H1 (cell line): ENCODE data around the gene SHC3.

Experiments
- ASH2L ChIP-seq: fragments of 200-600, 300-600 bp; sonication (generic); IDR thresholded peaks from one replicate; pipeline ENCODE4 v1.7.1; 2017; ENCODE audit warnings: low read length
- CHD1 ChIP-seq: IDR thresholded peaks from 2 replicates; pipeline ENCODE4 v1.6.1; 2012; ENCODE audit warnings: low read depth, low read length, improper control_type of control experiment
- EGR1 ChIP-seq: IDR thresholded peaks from 2 replicates; pipeline ENCODE4 v1.6.1; 2011; ENCODE audit warnings: low read depth, low read length, borderline replicate concordance
- JUN ChIP-seq: IDR thresholded peaks from 2 replicates; pipeline ENCODE4 v1.6.1; 2011; ENCODE audit warnings: low read depth, mild to moderate bottlenecking, improper control_type of control experiment, low read length
- NRF1 ChIP-seq: IDR thresholded peaks from 2 replicates; pipeline ENCODE4 v1.6.1; 2011; ENCODE audit warnings: mild to moderate bottlenecking, low read depth, low read length, improper control_type of control experiment
- POLR2A ChIP-seq, 2 experiments: IDR thresholded peaks; 1 replicate in 1 of 2; 2 replicates in 1 of 2; pipeline ENCODE4 v1.6.1; 2011; ENCODE audit warnings: low read depth in 2 of 2, low read length in 2 of 2, mild to moderate bottlenecking in 2 of 2; ENCODE audit errors: control extremely low read depth in 1 of 2
- RAD21 ChIP-seq, 2 experiments: IDR thresholded peaks in 1 of 2; conservative IDR thresholded peaks in 1 of 2; 2 replicates each; pipeline ENCODE4 v1.6.1; 2011; ENCODE audit warnings: low read depth in 2 of 2, low read length in 2 of 2, improper control_type of control experiment in 1 of 2, inconsistent platforms in 1 of 2, mild to moderate bottlenecking in 1 of 2, moderate library complexity in 1 of 2
- RBBP5 ChIP-seq: IDR thresholded peaks from 2 replicates; pipeline ENCODE4 v1.7.1; 2012; ENCODE audit warnings: low read depth, mild to moderate bottlenecking, inconsistent platforms, low read length, moderate library complexity, borderline replicate concordance
- SP1 ChIP-seq: IDR thresholded peaks from 2 replicates; pipeline ENCODE4 v1.6.1; 2011; ENCODE audit warnings: low read depth, low read length
- SRF ChIP-seq: IDR thresholded peaks from 2 replicates; pipeline ENCODE4 v1.6.1; 2011; ENCODE audit warnings: mild to moderate bottlenecking, low read depth, low read length, moderate library complexity
- ZNF274 ChIP-seq: IDR thresholded peaks from 2 replicates; pipeline ENCODE4 v1.7.0; 2012; ENCODE audit warnings: low read length, borderline replicate concordance; ENCODE audit errors: extremely low read depth
- TF ChIP-seq, protein P1 (sequence below), 3 experiments: IDR thresholded peaks; 1 replicate in 2 of 3; 2 replicates in 1 of 3; pipeline versions ENCODE4 v1.5.1 to v1.6.1; 2011; ENCODE audit warnings: low read length in 3 of 3, mild to moderate bottlenecking in 3 of 3, inconsistent platforms in 2 of 3, low read depth in 1 of 3, moderate library complexity in 1 of 3; ENCODE audit not compliant: insufficient read depth in 1 of 3; ENCODE audit errors: control extremely low read depth in 1 of 3

GRCh38 chr9:88997646-88998045 is 181.0 kb downstream of the SHC3 start:
- TF ChIP-seq, protein P1, sequence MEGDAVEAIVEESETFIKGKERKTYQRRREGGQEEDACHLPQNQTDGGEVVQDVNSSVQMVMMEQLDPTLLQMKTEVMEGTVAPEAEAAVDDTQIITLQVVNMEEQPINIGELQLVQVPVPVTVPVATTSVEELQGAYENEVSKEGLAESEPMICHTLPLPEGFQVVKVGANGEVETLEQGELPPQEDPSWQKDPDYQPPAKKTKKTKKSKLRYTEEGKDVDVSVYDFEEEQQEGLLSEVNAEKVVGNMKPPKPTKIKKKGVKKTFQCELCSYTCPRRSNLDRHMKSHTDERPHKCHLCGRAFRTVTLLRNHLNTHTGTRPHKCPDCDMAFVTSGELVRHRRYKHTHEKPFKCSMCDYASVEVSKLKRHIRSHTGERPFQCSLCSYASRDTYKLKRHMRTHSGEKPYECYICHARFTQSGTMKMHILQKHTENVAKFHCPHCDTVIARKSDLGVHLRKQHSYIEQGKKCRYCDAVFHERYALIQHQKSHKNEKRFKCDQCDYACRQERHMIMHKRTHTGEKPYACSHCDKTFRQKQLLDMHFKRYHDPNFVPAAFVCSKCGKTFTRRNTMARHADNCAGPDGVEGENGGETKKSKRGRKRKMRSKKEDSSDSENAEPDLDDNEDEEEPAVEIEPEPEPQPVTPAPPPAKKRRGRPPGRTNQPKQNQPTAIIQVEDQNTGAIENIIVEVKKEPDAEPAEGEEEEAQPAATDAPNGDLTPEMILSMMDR (IDR thresholded peaks at IDR 0.05; ENCODE audit: control extremely low read depth in 1 of 3, insufficient read depth in 1 of 3, low read depth in 1 of 3, low read length in 3 of 3): no peak
- TF ChIP-seq RAD21 (IDR thresholded peaks at IDR 0.05 in 1 of 2, conservative IDR thresholded peaks at IDR 0.05 in 1 of 2; ENCODE audit: low read depth in 2 of 2, low read length in 2 of 2) (no peak), RBBP5 (no peak), SRF (no peak), POLR2A (IDR thresholded peaks at IDR 0.05; ENCODE audit: control extremely low read depth in 1 of 2, low read depth in 2 of 2, low read length in 2 of 2) (no peak), JUN (no peak), CHD1 (no peak), SP1 (no peak), NRF1 (no peak), EGR1 (no peak), ZNF274 (no peak), ASH2L (no peak)
